ENCODE results near the gene ANK3.
A peak's percentile ranks its signal among the peaks of the same experiment; 100 is the strongest.

ANK3 gene

GRCh38 chr10:60170250-60170649 lies 219.4 kb downstream of the ANK3 start:
- no peak overlapping the region for H3K27ac ChIP-seq
- no peaks in the 10 kb centered on the region for H3K9me3 ChIP-seq
- no peaks in the 10 kb centered on the region for H3K27me3 ChIP-seq
- no peak for DNase-seq
- H3K36me3 ChIP-seq = no peaks in the 10 kb centered on the region
- no peaks in the 10 kb centered on the region for H3K4me1 ChIP-seq
- no peak overlapping the region for H3K4me3 ChIP-seq
- intact Hi-C loops (cut with DNase I; ENCODE audit: low total_unique reads) = no loop called here
- no peak for TF ChIP-seq CTCF (IDR thresholded peaks at IDR 0.05)

GRCh38 chr10:60169111-60169510 lies 220.6 kb downstream of the ANK3 start:
- no peaks in the 10 kb centered on the region for H3K27me3 ChIP-seq
- intact Hi-C loops (cut with DNase I; ENCODE audit: low total_unique reads) = no loop called here
- H3K27ac ChIP-seq = no peak overlapping the region
- H3K36me3 ChIP-seq = no peaks in the 10 kb centered on the region
- no peak overlapping the region for H3K4me3 ChIP-seq
- no peak for TF ChIP-seq CTCF (IDR thresholded peaks at IDR 0.05)
- H3K4me1 ChIP-seq = no peaks in the 10 kb centered on the region
- H3K9me3 ChIP-seq = no peaks in the 10 kb centered on the region
- DNase-seq = no peak

GRCh38 chr10:60167050-60167449 lies 222.6 kb downstream of the ANK3 start:
- Histone ChIP-seq H3K4me1 (no peaks in the 10 kb centered on the region), H3K9me3 (no peaks in the 10 kb centered on the region), H3K4me3 (peak overlapping the region; percentile 35 to 42), H3K27me3 (no peaks in the 10 kb centered on the region), H3K36me3 (no peaks in the 10 kb centered on the region), H3K27ac (no peak overlapping the region)
- no peak for TF ChIP-seq CTCF (IDR thresholded peaks at IDR 0.05)
- intact Hi-C loops (cut with DNase I; ENCODE audit: low total_unique reads) = no loop called here
- DNase-seq = no peak

- Histone ChIP-seq H3K9me3 (no peaks in the 10 kb centered on the region), H3K36me3 (no peaks in the 10 kb centered on the region), H3K27me3 (no peaks in the 10 kb centered on the region), H3K4me3 (no peak overlapping the region), H3K27ac (no peak overlapping the region), H3K4me1 (no peaks in the 10 kb centered on the region)
- intact Hi-C loops (cut with DNase I; ENCODE audit: low total_unique reads) = no loop called here
- no peak for DNase-seq
- no peak for TF ChIP-seq CTCF (IDR thresholded peaks at IDR 0.05)
Measured at GRCh38 chr10:60163786-60164185, 225.9 kb downstream of the ANK3 start.

- Histone ChIP-seq H3K4me1 (no peaks in the 10 kb centered on the region), H3K9me3 (no peaks in the 10 kb centered on the region), H3K27ac (no peak overlapping the region), H3K27me3 (no peaks in the 10 kb centered on the region), H3K4me3 (no peak overlapping the region), H3K36me3 (no peaks in the 10 kb centered on the region)
- intact Hi-C loops (cut with DNase I; ENCODE audit: low total_unique reads) = no loop called here
- no peak for DNase-seq
- no peak for TF ChIP-seq CTCF (IDR thresholded peaks at IDR 0.05)
Measured at GRCh38 chr10:60162631-60163030, 227.0 kb downstream of the ANK3 start.
